NK-92 (cell line): Measurements from ENCODE around the gene TRIO.

ENCODE experiments used
- DNase-seq: peaks from one replicate; lab custom pipeline; 2025; ENCODE audit not compliant: unreplicated experiment; lab: John Stamatoyannopoulos, UW

TRIO gene

DNA sequence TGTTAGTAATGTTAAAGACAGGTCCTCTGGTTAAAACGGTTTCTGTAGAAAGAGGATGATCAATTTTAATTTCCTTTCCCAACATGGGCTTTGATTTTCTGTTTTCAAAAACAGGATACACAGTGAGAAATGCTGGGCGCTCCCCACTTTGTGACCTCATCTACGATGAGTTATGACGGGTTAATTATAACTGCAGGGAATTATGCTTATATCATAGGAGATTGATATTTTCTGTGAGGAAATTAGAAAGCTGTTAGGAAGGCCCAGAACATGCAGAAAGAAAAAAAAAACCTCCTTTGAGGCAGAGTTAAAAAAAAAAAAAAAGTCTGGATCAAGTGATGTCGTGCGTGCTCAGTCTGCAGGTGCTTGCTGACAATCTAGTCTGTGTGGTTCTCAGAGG lies 261.6 kb downstream of the TRIO start:
- no peak for DNase-seq

DNA sequence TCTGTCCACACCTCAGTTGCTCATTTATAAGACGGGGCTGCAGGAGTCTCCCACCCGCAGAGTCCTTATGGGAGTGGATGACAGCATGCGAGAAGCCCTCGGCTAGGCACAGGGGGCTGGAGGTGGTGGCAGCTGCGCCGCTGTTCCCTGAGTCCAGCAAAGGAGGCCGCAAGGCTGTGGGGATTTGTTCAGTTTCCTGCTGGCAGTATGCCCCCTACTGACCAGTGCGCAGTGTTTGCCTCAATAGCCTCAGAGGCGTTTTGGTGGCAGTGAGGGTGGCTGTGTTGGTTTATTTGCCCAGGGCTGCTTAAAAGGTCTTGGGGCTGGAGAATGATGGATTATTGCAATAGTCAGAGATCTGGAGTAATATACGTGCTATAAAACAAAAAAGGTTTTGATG lies 262.1 kb downstream of the TRIO start:
- DNase-seq, result no peak

DNA sequence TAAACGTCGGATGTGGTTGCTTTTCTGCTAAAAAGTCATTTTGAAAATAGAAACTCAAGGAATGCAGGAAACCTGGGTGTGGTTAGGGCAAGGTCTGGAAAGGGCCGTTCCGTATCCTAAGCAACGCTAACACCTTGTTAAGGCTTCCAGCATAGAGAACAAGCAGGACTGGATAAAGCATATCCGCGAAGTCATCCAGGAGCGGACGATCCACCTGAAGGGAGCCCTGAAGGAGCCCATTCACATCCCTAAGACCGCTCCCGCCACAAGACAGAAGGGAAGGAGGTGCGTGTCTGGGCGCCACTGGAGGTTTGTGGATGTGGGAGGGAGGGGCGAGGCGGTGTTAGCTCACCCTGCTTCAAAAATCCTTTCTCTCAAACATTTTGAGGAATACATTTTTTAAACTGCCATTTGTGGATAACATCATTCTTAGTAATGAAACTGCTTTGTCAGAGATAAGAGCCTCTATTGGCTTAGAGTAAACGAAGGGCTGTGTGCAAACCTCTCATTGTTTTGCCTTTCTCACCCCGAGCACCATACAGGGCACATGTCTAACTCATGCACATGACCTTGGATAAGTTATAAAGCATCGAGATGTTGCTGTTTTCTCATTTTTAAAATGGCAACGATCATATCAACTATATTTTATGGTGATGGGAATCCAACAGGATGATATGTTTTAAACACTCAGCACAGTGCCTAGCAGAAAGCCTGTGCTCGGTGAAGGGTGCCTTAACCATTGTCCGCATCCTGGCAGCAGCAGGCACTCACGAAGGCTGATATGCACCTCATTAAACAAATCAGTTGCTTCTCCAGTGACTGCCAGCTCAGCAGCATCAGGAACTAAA lies 262.8 kb downstream of the TRIO start:
- DNase-seq, result no peak

DNA sequence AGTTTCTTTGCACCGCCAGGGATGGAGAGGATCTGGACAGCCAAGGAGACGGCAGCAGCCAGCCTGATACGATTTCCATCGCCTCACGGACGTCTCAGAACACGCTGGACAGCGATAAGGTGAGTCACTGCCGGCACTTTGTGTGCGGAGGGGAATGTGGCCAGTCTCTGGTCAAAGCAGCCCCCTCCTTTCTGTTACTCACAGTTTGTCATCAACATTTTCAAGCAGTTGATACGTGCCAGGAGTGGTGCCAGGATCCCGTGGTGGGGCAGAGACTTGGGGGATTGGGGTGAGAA lies 263.4 kb downstream of the TRIO start:
- DNase-seq, result no peak

DNA sequence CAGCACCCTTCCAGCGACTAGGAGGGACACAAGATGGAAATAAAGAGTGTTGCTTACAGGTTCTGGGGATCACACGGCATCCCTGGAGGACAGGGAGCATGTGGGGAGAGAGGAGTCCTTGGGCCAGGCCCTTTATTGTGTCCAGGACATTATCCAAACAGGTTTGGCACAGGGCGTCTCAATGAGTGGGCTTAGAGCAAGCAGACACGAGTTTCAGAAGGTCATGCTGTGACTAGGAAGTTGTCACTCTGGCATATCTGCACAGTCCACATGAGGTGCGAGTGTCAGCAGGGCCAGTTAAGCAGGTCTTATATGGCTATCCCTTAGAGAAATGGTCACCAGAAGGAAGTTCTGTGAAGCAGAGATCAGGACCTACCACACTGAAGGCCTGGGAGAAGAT lies 263.9 kb downstream of the TRIO start:
- DNase-seq, result no peak

DNA sequence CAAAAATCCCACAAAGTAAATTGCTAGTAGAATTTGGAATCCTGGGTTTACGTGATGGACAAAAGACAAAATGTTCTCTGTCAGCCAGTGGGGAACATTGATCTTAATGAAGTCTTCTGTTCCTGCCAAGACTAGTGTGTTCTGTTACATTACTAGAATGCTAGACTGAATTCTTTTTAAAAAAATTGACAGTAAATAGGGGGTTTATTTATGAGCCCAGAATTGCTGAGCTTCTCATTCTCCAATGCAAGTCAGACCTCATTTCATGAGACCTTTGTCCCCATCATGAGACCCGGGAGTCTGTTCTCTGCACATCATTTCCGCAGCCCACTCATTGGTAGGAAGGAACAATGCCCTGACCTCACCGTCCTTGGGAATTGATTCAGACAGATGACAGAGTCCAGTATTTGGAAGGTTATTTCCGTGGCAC lies 264.6 kb downstream of the TRIO start:
- no peak for DNase-seq

DNA sequence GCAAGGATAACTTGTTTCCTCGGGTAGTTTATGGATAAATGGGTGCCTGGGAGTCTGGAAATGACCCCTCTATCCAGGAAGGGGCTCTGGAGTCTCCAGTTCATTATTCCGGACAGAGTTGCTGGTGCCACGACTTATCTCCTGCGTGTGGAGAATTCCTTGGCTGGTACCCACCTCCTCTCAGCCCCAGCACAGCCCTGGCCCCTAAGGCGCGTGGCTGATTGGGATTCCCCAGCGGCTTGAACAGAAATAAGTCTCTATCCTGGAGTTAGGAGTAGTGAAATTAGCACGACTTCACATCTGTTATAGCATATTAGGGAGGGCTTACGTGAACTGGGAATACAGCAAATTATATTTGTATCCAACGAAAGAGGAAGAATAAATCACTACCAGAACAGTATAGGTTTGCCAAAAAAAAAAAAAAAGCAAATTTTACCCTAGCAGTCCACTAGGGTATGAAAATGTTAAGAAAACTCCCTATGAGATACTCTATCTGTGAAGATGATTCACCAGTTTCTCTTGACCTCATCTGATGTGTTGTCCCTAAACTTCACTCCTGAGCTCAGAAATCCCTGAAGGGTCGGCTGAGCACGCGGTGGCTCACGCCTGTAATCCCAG lies 265.9 kb downstream of the TRIO start:
- no peak for DNase-seq

DNA sequence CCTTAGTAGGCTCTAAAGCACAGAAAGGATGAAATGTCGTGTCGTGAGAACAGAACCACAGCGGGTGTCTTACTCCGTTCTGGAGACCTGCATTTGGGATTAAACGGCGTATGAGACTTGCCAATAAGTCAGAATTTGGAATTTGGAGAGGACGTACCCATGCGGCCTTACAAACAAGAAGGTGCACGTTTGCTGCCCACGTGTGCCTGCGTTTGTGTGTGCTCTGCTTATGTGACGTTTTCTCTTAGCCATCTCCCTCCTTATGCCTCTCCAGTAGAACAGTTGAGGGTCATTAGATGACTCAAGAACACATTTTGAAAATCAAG lies 266.9 kb downstream of the TRIO start:
- no peak for DNase-seq

DNA sequence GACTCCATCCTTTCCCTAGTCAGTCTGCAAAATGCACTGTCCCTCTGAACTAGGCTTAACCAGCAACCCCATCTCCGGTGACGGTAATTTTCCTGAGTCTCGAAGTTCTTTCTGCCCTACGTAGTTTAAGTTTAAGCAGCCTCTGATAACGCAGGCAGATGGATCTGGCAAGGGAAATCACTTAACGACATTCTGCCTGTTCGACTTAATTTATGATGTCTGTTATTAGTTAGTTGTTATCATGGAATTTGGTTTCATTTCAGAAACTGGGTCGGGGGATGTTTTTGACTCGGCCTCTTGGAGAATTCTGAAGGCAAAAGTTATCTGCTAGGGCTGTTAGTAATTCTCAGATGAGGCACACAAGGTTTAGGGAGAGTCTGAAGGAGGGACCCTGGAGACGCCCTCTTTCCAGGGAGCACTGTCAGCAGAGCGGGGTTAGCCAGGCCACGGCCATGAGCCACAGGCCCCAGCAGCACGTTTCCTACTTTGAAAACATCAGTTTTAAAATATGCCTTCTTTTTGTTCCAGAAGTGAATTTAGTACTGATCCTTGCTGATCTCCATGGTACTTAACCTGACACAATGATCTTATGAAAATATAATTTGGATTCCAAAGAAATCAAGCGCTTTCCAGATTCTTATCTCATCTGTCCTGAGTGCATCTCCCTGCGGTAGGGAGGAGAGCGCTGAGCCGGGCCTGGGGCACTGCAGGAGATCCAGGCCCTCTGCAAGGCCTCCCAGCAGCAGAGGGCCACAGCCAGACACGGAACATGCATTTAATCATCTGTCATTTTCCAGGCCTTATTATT lies 267.5 kb downstream of the TRIO start:
- no peak for DNase-seq

DNA sequence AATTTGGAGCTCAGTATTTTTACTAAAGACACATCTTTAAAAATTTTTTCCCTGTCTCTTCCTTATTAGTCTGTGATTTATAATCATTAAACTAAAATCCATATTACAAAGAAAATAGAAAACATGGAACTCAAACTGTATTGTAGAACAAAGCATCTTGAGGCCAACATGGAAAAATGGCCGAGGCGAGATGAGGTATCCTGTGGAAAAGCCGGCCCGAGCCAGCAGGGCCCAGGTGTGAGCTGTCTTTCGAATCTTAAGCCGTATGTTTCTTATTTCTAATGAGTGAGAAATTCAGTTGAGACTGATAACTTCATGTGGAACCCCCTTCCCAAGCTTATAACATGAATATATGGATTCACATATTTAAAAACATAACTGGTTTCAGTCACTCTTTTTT lies 268.1 kb downstream of the TRIO start:
- no peak for DNase-seq

DNA sequence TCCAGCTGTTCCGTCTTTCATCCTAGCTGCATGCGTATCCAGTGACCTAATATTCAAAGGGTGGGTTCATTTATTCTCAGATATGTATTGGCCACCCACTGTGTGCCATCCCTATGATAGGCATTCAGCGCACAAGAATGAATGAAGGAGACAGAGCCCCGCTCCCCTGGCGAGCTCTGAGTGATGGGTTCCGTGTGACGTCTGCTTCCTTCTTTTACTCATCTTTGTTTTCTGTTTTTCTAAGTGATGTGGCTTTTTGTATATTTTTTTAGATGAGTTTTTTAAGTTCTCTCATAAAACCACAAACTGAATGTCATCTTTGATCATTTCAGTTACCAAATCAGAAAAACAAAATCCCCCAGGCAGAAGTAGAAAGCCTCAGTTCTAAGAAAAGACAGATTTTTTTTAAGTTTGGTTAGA lies 270.2 kb downstream of the TRIO start:
- DNase-seq, result no peak

DNA sequence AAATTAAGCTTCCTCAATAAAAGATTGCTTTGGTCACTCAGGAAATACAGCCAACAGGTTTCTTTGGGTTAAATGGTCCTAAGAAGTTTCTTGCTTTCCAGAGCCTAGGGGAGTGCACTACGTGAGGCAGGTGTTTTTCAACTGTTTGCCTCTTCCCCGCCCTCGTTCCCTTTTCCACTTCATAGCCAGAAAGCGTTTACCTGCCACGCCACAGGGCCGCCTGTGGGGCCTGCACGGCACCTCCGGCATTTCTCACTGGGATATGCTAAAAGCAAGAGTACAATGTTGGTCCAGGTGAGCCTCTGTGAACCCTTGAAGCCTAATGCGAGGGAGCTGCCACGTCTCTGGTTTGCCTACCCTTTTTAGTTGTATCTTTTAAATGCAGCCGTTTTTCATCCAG lies 270.9 kb downstream of the TRIO start:
- DNase-seq, result no peak

DNA sequence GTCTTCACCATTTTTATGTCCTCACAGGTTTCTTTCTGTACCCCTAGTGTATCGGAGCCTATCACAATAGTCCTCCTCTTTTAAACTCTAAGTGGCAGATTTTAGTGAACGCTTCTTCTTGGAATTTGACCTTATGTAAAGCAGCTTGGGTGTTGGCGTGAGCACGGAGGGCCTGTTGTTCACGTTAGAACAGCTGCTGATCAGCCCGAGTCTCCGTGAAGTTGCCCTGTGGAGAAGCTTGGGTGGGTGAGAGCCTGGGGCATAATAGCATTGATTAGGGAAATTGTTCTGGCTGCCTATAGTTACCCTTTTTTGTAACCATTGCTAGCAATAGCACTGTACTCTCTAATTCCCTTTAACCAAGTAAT lies 271.5 kb downstream of the TRIO start:
- DNase-seq, result no peak

DNA sequence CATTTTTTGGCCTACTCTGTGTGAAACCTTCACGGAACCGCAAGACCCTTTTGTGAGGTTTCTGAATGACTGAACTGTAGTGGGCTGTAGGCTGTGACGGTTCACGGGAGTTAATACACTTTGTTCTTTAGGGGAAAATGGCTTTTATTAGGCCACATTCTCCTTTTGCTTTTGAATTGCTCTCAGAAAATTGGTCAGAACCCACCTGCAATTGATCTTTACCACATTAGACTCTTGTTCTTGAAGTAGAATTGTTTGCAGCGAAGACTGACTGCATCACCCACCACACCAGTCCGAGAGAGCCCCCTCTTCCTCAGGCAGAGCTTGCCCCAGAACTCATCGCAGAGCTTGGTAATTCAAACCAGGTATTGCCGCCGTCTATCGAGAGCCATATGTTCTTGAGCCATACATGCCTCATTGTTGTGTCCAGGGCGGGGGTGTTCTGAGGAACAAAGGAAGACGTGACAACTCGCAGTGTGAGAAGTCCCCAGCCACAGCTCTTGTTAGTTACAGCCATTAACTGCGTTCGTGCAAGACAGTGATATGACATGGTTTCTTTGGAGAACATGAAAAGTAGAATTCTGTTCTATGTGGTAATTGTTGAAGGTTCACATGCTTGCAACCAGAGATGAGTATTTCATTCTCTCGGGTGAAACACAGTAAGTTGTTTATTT lies 272.0 kb downstream of the TRIO start:
- no peak for DNase-seq

DNA sequence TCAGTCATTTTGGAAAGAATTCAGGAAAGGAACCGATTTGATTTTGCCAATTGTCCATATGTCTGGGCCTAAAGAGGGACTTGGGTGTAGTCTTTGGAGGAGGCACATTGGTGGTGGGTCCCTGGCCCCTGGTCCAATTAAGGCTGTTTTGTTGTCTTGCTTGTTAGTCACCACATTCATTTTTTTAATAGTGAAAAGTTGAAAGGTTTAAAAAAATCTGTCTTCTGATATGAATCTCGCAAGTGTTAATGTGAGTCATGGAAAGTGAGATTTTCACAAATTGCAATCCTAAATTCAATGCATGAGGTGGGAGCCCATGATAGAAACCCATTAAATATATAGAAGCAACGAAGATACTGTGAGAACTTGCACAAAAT lies 272.5 kb downstream of the TRIO start:
- no peak for DNase-seq

DNA sequence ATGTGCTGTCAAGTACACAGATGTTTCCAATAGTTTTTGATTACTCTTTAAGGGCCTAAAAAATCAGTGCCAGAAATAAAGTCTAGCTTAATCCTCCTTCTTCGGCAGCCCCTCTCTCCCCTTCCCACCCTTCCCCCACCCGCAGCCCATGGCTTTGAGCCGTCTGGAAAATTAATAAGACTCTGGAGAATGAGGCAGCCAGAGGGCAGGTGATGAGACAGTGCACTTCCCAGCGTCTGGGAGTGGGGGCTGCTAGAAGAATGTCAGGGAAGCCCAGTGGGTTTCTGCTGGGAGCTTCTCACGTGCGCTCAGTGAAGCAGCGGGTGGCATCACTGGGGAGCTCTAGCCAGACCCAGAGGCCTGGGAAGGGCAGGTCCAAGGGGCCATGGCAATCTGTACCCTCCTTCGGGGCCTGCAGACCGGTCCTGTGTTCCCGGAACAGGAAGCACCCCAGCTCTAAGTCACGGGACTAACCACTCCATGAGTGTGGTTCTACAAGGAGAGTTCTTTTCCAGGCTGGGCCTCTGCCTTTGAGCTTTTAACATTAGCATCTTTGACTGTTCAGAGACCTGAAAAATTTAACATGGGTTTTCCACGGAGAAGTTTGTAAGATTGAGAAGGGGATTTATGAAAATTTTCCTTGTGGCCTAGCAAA lies 273.6 kb downstream of the TRIO start:
- DNase-seq, result no peak

DNA sequence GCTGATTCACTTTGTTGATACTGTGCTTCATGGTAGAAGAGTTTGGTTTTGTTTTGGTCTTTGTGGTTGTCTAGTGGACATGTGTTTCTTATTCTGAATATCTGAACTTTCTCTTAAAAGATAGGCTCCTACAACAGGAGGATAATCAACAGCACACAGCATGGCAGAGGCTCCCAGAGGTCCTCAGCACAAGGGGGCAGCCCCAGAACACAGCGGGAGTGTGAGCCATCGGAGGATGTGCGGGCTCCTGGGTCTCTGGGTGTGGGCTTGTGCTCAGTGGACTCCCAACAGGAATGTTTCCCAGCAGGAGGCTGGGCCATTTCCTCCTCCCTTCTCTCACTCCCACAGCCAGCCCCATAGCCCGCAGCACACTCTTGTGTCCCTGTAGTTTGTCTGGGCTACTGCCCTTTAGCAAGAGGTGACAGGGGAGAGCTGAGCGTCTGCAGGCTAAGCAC lies 274.2 kb downstream of the TRIO start:
- DNase-seq, result no peak

DNA sequence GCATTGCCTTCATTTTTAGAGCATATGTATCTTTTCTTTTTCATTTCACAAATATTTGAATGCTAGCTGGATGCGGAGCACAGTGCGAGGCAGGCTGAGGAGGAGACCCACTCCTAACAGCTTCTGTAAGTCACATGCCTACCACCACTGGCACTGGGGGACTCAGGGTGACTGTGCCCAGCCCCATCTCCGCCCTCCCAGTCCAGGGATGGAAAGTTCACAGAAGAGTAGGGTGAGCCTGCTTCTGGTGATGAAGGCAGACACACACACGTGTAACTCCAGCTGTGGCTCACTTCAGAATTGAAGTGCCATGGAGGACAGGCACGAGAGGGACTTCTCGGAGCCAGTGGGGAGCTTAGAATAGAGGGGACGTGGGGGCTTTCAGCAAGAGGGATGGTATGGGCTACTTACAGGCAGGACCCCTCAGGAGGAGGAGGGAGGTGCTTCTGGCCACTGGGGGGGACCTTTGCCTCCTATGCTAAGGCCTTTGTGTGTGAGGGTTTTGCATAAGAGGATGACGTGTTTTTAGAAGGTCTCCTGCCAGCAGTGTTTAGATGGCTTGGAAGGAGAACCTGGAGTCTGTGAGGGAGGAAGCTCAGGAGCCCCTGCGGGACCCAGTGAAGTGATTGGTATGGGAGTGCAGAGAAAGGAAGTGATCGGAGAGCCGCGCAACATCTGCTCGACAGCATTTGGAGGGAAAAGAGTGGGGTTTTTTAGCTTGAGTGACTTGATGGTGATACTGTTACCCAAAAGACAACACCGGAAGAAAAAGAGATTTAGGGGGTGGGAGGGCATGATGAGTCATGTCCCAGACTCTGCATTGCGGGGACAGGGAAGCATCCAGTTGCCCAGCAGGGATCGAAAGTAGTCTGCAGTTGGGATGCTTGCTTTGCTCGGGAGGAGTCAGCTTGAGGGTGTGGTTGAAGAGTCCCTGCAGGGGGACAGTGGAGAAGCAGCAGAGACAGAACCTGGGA lies 274.9 kb downstream of the TRIO start:
- DNase-seq, result no peak

DNA sequence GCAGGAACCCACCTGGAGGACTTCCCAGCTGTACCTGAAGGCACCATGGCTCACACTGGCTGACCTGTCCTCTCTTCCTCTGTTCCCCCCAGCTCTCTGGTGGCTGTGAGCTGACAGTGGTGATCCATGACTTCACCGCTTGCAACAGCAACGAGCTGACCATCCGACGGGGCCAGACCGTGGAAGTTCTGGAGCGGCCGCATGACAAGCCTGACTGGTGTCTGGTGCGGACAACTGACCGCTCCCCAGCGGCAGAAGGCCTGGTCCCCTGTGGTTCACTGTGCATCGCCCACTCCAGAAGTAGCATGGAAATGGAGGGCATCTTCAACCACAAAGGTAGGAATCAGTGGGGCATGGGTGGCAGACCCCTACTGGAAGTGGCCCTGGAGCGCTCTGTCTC lies 276.5 kb downstream of the TRIO start:
- DNase-seq, result no peak
